ENCODE results near the gene SOX6.

DNA sequence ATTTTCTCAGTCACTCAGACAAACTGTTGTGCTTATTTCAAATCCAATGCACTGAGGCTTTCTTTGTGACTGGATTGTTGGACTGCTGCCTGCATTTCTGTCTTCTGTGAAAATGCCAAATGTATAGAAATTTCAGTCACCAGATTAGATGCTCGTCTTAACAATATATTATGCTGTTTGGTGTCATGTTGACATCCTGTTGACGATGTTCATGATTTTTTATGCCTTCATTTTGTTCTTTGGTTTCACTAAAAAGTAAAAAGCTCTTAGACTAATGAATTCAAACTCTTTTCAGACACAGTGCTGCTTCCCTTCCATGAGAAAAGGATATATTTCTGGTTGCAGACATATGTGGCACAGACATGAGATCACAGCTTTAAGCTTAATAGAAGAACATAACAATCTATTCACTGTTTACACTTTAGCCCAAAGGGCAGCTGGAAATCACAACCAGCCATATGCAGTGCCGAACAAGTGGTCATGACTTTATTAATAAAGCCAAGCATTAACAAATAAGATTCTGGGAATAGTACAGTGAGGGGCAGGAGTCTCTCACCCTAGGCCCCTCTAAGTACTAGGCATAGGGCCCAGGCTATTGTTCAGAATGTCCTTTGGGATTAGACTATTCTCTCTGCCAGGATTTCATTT lies 9.4 kb upstream of the SOX6 start:
- TF ChIP-seq, protein P1, sequence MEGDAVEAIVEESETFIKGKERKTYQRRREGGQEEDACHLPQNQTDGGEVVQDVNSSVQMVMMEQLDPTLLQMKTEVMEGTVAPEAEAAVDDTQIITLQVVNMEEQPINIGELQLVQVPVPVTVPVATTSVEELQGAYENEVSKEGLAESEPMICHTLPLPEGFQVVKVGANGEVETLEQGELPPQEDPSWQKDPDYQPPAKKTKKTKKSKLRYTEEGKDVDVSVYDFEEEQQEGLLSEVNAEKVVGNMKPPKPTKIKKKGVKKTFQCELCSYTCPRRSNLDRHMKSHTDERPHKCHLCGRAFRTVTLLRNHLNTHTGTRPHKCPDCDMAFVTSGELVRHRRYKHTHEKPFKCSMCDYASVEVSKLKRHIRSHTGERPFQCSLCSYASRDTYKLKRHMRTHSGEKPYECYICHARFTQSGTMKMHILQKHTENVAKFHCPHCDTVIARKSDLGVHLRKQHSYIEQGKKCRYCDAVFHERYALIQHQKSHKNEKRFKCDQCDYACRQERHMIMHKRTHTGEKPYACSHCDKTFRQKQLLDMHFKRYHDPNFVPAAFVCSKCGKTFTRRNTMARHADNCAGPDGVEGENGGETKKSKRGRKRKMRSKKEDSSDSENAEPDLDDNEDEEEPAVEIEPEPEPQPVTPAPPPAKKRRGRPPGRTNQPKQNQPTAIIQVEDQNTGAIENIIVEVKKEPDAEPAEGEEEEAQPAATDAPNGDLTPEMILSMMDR (IDR thresholded peaks at IDR 0.05) = no peak
- TF ChIP-seq POLR2A (IDR thresholded peaks at IDR 0.05; ENCODE audit: low read depth) (no peak), POLR2AphosphoS5 (IDR thresholded peaks at IDR 0.05) (no peak), EP300 (IDR thresholded peaks at IDR 0.05) (no peak)

Measured in esophagus muscularis mucosa (tissue), 4 donors.